Measurements from ENCODE around the gene CCNQ.

The CCNQ gene

DNA sequence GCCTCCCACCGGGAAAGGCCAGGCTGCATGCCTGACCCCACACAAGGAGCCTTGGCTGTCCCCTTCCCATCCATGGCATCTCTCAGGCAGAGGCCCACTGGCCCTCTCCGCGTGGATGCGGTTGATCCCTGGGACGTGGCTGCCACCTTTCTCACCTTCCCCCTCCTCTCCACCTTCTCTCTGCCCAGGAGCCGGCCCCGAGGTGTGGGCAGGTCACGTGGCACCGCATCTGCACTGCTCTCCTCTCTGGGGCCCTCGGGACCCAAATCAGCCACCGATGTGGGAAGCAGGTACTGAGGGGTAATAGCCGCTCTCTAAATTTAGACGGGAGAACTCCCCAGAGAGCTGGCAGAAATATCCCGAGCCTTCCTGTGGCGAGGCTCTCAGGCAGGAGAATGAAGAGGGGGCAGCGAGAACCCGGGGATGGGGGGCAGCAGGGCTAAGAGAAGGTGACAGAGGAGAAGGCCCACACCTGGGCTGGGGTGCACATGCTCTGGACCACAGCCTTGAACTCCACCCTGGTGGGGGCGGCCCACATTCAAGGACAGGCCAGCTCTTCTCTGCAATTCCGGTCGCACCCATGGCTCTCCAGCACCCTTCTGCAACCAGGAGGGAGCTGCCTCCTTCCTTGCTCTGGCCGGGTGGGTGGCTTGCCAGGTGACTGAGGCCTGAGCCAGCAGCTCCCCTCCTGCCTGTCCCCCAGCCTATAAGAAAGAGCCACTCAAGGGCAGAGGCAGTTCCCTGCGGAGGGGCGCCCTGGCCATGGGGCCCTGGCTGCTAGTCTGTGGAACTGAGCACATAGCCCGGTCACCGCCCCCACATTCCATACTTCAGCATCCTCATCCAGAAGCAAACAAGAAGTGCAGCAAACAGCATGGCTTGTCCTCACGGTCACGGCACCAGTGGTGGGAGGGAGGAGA lies 38.4 kb upstream of the CCNQ start:
- DNase-seq (ENCODE audit: low spot score): no peak

DNA sequence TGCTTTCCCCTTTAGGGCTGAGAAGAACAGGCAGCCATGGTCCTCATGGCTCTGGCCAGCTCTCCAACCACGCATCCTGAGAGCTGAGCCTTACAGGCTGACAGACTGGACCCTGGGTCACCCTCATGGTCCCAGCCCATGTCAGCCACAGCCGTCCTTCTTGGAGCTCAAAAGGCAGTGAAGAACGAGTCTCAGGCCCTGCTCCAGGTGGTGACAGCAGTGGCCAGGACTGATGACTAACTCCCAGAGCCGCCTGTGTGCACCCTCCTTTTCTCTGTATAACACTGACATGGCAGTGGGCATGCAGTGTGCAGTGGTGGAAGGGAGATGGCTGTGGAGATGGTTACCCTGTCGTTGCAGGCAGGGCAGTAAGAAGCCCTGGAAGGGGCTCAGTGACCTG lies 37.8 kb upstream of the CCNQ start:
- DNase-seq (ENCODE audit: low spot score): no peak

DNA sequence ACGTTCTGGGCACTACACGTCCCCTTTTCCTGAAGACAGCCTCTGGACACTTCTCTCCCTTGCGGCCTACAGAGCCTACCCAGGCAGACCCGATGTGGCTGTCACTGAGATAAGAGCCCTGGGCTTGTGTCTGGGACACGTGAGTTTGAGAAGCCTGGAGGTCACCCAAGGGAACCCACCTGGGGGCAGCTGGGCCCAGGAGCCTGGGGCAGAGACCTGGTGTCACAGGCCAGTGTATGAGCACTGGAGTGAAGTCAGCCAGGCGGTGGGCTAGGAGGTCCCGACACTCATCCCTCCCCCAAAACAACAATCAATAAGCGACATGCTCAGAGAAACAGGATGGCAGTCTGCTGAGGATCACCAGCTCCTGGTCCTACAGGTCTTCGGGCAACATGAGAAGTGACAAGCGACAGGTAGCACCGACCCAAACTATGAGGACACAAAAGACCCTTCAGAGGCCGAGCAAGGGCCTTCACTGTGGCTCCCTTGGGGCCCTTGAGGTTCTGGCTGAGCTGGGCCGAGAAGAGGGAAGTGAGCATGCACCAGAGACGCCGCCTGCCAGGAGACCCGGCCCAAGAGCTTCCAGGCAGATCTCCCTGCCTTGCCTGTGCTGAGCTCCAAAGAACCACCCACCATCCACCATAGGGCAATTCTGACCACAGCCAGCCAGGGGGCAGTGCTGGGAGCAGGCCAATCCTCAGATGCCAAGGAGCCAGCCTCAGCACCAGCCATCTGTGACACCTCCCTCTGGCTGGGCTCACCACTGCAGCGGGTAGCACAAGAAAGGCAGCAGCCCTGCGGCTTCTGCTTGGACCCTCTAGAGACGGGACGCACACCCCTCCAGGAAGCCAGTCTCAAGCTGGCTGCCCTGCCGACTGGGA lies 37.1 kb upstream of the CCNQ start:
- peak; percentile 25 for DNase-seq (ENCODE audit: low spot score)

DNA sequence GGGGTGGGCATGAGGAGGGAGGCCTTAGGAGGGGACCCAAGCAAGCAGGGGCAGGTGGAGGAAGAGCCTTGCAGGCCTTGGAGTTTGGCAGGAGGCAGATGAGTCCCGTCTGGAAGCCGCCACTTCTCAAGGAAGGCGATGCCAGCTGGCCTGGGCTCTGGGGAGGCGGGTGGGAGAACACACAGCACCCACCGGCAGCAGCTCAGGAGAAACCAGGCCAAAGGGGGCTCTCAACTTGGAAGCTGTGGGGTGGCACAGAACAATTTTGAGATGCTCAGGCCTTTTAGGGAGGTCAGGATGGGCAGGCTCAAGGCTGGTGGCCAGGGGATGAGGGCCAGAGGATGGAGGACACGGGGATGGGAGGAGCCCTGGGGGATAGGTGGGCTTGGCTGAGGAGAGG lies 36.4 kb upstream of the CCNQ start:
- no peak for DNase-seq (ENCODE audit: low spot score)

DNA sequence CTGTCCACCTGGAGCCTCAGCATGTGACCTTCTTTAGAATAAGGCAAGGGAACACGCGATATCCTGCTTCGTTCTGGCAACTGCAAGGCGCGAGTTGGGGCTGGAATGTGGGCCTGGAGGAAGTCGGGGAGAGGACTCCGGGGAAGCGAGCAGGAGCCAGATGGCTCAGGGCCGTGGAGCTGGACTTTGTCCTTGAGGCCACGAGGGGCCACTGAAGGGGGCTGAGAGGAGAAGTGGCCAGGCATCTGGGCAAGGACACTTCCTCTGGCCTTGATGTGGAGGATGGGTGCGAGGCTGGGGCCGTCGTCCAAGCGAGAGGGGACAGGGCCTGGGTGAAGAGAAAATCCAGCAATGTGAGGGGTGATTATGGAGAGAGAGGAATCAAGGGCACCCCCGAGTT lies 35.9 kb upstream of the CCNQ start:
- no peak for DNase-seq (ENCODE audit: low spot score)

DNA sequence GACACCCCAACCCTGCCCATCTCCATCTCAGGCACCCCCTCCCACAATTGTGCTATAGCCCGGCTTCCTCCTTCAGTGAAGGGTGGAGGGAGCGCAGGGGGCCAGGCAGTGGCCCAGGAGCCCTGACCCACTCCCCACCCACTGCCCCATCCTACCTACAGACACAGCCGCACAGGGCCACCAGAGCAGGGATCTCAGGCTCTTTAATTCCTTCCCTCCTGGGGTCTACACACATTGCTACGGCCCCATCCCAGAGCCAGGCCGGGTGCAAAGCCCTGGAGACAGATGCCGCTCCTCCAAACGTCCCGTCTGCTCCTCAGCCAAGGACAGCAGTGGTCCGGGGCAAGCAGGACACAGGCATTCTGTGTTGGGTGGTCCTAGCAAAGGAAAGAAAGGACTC lies 35.3 kb upstream of the CCNQ start:
- no peak for DNase-seq (ENCODE audit: low spot score)

DNA sequence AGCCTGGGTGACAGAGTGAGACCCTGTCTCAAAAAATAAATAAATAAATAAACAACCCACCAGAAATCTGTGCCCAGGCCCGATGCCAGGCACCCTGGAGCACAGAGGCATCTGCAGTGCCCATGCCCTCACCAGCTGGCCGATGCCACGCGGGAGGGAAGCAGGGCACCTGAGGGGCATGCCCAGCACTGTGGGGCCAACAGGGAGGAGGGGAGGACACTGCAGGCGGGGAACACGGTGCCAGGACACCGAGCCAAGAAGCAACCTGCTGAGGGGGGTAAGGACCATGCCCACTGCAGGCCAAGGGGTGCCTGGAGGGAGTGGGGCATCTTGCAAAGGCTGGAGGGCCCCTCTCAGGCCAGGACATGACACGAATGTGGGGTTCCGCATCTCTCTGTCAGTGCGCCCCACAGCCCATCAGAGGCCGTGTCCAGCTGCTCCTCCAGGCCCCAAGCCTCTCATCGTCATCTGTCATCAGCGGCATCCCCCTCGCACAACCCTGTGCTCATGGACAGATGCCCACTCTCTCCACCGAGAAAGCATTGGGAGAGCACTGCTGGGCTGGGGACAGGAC lies 34.8 kb upstream of the CCNQ start:
- no peak for DNase-seq (ENCODE audit: low spot score)

DNA sequence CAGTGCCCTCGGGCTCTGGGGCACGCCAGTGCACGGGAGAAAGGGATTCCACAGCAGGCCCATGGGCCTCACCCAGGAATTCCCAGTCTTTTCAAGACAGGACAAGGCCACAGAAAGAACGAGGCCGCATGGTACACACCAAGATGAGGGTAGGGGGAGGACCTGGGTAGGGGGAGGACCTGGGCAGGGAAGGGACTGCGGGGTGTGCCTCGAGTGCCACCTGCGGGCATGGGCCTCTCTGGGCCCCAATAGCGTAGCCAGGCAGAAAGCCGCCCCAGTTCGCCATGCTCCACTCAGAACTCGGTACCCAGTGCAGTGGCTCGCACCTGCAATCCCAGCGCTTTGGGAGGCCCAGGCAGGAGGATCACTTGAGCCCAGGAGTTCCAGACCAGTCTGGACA lies 34.1 kb upstream of the CCNQ start:
- DNase-seq (ENCODE audit: low spot score): no peak

DNA sequence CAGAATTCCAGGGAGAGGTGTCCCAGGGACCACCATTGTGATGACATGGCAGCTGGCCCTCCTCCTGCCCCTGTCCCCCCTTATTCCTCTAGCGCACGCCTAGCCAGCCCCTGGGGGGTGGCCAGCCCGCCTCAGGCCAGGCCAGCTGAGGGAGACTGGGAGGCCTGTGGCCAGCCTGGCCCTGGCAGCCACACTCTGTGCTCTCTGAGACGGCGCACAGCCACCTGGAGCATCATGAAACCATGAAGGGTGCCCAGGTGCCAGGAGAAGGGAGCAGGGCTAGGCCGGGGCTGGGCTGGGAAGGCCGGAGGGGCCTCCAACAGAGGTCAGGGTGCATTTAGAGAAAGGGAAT lies 33.6 kb upstream of the CCNQ start:
- DNase-seq (ENCODE audit: low spot score): no peak

DNA sequence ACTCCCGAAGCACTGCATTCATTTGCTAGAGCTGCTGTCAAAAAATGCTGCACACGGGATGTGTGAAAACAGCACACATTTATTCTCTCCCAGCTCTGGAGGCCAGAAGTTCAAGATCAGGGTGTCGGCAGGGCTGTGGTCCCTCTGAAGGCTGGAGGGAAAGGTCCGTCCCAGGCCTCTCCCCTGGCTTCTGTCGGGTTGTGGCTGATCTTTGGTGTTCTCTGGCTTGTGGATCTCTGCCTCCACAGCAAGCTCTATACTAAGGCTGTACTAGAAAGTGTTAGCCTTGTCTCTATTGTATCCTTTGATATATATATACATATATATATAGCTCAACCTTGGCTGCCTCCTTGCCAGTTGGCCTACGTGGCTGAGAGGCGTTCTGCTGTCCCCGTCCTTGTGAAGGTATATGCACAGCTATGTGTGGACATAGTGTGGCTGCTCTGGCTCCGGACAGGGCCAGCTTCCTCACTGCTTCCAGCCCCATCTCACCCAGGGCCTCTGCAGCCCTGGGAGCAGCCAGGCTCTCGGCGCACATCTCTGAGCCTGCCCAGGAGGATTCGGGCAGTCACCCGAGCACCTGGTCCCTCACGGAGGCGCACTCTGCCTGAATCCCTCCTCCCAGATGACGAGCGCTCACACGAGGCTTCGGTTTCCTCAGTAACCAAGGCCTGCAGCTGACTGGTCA lies 33.1 kb upstream of the CCNQ start:
- DNase-seq (ENCODE audit: low spot score): no peak

DNA sequence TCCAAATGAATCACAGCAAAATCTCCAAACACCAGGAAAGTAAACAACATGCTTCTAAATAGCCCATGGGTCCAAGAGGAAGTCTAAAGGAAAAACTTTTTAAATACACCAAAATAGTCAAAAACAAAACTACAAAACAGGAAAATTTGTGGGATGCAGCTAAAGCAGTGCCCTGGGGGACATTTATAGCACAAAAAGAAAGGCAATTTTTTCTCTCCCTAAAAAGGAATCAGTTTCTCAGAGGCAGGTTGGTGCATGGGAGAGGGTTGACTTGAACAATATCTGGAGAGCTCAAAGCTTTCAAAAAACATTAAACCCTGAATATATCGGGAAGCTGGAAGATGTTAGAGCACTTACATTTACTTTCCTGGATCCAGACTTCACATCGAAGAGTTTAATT lies 32.4 kb upstream of the CCNQ start:
- no peak for DNase-seq (ENCODE audit: low spot score)

DNA sequence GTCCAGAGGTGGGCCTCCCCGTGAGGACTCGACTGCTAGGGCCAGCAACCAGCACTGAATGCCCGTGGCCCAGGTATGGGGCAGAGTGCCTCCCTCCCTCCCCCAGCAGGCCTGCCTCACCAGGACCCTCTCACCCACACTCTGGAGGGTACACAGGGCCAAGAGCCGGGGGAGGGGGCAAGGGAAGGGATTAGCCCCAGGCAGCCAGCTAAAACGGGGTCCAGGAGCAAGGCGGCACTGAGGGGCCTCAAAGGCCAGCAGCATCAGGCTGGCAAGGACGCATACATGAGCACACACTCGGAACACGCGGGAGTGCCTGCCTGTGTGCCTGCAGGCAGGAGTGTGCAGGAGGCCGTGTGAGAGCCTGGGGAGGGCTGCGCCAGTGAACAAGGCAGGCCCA lies 29.7 kb upstream of the CCNQ start:
- no peak for DNase-seq (ENCODE audit: low spot score)

DNA sequence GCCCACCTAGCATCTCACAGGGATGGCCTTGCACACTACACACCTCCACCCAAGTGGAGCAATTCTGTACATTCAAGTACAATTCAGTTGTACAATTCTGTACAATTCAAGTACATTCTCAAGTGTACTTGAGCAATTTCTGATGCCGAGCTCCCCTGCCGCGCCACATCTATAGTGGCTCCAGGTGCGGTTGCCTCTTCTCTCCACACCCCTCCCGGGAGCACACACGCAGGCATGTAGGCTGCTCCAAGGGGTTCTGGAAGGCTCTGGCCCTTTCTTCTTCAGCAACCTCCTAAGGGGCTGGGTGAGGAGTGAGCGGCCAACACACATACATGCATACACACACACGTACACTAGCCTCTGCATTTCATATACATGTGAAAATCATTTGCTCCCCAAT lies 29.2 kb upstream of the CCNQ start:
- DNase-seq (ENCODE audit: low spot score): no peak

DNA sequence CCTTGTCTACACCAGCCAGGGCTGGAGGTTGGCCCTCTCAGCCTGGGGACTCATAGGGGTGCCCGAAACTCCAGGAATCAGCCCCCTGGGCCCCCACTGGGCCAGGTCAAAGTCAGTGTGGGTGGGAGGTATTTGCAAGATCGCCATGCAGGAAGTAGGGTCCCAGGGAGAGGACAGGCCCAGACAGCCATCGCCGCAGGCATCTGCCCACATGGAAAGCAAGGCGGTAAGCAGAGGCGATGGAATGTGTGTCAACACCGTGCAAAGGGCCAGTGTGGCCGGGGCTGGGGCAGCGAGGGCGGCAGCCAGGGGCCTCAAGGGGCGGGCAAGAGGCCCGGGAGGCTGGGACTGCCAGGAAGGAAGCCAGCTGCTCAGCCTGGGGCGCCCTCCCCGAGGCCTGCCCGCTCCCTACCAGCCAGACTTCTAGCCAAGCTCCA lies 28.8 kb upstream of the CCNQ start:
- no peak for DNase-seq (ENCODE audit: low spot score)

DNA sequence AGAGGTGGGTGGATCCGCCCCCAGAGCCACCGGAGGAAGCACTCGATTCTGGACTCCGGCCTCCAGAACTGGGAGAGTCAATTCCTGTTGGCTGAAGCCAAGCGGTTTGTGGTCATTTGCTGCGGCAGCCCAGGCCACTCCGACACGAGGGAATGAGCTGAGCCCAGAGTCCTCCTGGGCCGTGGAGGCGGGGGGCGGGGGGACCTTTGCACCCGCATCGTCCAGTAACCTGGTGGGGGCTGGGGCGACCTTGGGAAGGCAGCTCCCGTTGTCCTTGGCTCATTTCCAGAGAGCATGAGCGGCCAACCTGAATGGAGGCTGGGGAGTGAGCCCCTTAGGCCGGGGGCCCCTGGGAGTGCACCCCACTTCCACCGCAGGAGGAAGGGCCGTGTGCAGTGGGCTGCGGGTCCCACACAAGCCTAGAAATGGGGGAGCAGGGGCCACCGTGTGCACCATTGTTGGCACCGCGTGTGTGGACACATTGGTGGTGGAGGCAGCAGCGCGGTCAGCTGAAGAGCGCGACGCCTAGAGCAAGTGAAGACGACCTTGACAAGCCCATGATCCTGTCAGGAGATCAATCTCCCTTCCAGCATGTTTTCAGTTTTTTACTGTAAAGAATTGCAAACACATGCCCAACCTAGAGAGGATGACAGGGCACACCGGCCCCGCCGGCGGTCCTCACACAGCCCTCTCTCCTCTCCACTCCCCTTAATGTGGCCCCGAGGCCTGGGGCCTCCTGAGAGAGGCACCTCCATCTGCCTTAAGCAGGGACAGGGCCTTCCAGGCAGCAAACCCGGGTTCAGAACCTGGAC lies 28.1 kb upstream of the CCNQ start:
- no peak for DNase-seq (ENCODE audit: low spot score)

DNA sequence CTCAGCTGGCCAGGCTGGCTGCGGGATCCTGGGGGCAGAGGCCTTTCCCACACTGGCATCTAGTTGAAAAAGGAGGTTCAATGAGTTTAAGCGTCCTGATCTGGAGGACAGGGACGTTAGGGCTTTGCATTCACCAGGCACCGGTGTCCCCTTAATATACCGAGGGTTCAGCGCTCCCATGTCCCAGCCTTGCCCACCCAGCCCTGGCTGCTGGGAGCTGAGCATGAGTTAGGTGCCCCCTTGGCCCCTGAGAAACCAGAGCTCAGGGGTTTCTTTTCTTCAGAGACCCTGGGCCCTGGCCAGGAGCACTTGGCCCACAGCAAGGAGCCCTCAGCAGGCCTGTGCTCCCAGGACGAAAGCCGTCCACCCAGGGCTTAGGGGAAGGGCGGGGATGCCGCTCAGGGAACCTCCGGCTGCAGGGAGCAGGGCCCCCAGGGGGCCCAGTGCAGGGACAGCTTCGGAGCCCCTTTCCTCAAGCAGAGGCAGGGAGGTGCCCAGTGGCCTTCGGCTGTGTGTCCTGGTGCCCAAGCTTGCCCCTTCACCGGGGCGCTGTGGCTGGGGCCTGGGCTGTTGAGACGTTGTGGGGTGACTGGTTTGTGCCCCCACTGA lies 27.2 kb upstream of the CCNQ start:
- no peak for DNase-seq (ENCODE audit: low spot score)

DNA sequence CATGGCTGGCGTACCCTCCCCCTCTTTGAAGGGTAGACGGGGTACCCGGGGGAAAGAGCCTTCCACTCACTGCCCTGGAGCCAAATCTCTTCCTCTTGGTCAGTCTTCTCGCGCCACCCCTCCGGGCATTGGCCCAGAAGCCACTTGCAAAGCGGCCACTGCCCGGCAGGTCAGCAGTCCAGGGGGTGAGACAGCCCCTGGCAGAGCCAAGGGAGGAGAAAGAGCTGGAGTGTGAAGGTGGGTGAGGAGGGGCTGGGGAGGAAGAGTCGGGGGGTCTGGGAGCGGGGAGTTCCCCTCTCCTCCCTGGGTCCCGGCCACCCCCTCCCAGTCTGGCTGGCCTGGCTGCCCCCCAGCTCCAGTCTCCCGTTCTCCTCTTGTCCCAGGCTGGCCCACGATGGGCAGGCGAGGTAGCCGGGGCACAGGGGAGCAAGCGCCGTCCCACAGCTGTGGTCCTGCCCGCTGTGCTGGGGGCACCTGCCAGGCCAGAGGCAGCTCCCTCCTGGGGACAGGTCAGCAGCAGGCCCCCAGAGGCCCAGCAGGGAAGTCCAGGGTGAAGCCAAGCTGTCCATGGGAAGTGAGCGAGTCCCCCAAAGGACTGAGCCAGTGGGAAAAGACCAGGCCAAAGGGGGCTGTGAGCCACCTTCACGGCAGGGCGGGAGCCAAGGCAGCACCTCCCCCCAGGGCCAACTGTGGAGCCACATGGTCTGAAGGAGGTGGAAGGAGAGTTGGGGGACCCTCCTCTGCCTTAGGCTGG lies 26.5 kb upstream of the CCNQ start:
- DNase-seq (ENCODE audit: low spot score): no peak

DNA sequence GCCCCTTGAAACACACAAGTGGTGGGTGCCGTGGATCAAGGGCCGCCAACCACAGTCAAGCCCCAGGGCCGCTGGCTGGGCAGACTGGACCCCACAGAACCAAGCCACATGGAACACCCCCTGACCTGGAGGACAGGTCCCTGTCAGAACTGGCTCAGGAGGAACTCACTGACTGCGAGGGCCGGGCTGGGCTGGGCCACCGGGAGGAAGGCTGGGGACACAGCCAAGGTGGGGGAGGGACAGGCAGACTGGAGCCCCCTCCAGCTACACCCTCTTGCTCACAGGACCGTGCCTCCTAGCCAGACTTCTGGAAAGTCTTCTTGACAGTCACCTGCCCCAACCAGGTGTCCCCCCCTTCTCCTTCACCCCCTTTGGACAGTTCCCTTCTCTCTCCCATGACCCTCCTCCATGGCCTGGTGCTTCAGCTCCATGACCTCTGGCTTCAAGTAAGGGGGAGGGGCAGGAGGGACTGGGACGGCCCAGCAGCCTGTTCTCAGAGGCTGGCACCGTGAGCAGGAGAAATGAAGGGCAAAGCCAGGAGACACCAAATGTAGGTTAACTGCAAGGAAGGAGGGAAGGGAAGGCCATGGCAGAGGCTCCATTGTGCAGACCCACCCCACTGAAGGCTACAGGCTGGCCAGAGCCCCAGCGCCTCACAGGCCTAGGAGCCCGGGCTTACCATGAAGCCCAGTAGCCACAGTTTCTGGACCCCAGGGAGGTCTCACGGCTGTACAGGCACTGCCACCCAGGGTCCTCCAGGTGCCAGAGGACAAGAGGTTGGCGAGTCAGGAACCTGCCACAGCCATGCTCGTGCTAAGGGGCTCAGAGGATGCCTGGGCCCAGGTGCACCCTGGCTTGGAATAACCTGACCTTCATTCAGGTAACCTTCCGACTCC lies 25.5 kb upstream of the CCNQ start:
- DNase-seq (ENCODE audit: low spot score): no peak

DNA sequence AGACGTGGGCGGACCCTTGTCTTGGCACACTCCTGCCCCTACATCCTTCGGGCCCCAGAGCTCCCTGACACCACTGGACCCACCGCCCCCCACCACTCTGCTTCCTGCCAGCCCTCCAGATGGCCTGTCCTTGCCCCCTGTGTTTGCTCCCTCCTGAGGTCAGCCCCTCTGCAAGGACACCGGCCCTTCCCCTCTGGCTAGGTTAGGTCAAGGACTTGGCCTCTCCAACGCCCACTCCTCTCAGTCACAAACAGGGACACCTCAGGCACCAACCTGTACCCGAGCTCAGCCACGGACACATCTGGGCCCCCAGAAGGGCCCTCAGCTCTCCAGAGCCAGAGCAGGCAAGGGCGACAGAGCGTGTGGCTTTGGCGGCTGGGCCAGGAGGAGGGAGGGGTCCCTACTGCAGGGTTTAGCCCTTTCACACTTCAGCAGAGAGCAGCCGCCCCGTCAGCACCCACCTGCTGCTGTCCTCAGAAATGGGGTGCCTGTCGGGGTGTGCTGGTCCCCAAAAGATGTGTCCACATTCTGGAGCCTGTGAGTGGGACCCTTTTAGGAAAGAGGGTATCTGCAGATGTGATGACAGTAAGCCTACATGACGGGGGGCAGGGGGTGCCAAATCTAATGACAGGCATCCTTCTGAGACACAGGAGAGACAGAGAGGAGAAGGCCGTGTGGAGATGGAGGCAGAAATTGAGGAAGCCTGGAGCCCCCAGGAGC lies 24.5 kb upstream of the CCNQ start:
- DNase-seq (ENCODE audit: low spot score): no peak

Data from RKO (cell line).